ENCODE measurements around the gene USP17L5.
"Not testable (repeated sequence)": the region's sequence is repeated elsewhere in the genome, so short reads cannot be mapped to it uniquely, and the experiment has no call there.

DNA sequence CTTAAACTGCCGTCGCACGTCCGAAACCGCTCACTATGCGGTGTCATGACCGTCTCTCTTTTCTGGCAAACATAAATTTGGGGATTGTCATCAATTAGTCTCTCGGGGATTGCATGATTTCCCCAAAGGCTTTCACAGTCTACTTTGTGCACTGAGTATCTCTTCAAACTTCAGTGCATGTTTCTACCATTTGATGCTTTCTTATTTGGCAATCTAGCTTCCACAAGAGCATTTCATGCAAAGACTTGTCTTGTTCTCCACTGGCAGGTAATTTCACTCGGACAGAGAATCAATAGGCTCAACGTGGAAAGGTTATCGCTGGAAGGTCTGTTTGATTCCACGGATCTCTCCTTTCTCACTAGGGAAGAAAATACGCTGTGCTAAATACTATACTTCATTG lies 15.0 kb upstream of the USP17L5 start:
- TF ChIP-seq, protein P1, sequence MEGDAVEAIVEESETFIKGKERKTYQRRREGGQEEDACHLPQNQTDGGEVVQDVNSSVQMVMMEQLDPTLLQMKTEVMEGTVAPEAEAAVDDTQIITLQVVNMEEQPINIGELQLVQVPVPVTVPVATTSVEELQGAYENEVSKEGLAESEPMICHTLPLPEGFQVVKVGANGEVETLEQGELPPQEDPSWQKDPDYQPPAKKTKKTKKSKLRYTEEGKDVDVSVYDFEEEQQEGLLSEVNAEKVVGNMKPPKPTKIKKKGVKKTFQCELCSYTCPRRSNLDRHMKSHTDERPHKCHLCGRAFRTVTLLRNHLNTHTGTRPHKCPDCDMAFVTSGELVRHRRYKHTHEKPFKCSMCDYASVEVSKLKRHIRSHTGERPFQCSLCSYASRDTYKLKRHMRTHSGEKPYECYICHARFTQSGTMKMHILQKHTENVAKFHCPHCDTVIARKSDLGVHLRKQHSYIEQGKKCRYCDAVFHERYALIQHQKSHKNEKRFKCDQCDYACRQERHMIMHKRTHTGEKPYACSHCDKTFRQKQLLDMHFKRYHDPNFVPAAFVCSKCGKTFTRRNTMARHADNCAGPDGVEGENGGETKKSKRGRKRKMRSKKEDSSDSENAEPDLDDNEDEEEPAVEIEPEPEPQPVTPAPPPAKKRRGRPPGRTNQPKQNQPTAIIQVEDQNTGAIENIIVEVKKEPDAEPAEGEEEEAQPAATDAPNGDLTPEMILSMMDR (tag by site-specific recombination; IDR thresholded peaks at IDR 0.05), result not testable (repeated sequence)
- TF ChIP-seq, protein P2, sequence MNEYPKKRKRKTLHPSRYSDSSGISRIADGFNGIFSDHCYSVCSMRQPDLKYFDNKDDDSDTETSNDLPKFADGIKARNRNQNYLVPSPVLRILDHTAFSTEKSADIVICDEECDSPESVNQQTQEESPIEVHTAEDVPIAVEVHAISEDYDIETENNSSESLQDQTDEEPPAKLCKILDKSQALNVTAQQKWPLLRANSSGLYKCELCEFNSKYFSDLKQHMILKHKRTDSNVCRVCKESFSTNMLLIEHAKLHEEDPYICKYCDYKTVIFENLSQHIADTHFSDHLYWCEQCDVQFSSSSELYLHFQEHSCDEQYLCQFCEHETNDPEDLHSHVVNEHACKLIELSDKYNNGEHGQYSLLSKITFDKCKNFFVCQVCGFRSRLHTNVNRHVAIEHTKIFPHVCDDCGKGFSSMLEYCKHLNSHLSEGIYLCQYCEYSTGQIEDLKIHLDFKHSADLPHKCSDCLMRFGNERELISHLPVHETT (tag by site-specific recombination; IDR thresholded peaks at IDR 0.05), result not testable (repeated sequence)
- TF ChIP-seq, protein P3, sequence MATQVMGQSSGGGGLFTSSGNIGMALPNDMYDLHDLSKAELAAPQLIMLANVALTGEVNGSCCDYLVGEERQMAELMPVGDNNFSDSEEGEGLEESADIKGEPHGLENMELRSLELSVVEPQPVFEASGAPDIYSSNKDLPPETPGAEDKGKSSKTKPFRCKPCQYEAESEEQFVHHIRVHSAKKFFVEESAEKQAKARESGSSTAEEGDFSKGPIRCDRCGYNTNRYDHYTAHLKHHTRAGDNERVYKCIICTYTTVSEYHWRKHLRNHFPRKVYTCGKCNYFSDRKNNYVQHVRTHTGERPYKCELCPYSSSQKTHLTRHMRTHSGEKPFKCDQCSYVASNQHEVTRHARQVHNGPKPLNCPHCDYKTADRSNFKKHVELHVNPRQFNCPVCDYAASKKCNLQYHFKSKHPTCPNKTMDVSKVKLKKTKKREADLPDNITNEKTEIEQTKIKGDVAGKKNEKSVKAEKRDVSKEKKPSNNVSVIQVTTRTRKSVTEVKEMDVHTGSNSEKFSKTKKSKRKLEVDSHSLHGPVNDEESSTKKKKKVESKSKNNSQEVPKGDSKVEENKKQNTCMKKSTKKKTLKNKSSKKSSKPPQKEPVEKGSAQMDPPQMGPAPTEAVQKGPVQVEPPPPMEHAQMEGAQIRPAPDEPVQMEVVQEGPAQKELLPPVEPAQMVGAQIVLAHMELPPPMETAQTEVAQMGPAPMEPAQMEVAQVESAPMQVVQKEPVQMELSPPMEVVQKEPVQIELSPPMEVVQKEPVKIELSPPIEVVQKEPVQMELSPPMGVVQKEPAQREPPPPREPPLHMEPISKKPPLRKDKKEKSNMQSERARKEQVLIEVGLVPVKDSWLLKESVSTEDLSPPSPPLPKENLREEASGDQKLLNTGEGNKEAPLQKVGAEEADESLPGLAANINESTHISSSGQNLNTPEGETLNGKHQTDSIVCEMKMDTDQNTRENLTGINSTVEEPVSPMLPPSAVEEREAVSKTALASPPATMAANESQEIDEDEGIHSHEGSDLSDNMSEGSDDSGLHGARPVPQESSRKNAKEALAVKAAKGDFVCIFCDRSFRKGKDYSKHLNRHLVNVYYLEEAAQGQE (tag by site-specific recombination; IDR thresholded peaks at IDR 0.05), result not testable (repeated sequence)
- not testable (repeated sequence) for TF ChIP-seq ZBTB21 (tag by site-specific recombination; IDR thresholded peaks at IDR 0.05); REPIN1 (tag by site-specific recombination; IDR thresholded peaks at IDR 0.05; ENCODE audit: low read depth)
